ENCODE results near the gene ANKRD44. TPM values are rescaled to one million over a fixed set of nuclear protein-coding genes. Genes with fewer than 3 reads are reported as not detected.

The ANKRD44 gene
- total RNA-seq, 1 donor from 2014 or later: 5.6 TPM

GRCh38 chr2:197138506-197138905, 172.1 kb downstream of the ANKRD44 start:
- DNase-seq: no peak

GRCh38 chr2:197137826-197138477, 172.6 kb downstream of the ANKRD44 start:
- DNase-seq: peak; percentile 73

- peak; percentile 68 for DNase-seq
Measured at GRCh38 chr2:197137231-197137630, 173.3 kb downstream of the ANKRD44 start.

GRCh38 chr2:197136452-197136851, 174.1 kb downstream of the ANKRD44 start:
- DNase-seq: no peak

- no peak for DNase-seq
Measured at GRCh38 chr2:197135806-197136205, 174.8 kb downstream of the ANKRD44 start.

GRCh38 chr2:197134206-197134605, 176.4 kb downstream of the ANKRD44 start:
- DNase-seq: no peak

- no peak for DNase-seq
Measured at GRCh38 chr2:197131558-197131855, 179.1 kb downstream of the ANKRD44 start.

GRCh38 chr2:197130318-197130717, 180.3 kb downstream of the ANKRD44 start:
- no peak for DNase-seq

GRCh38 chr2:197128897-197129296, 181.7 kb downstream of the ANKRD44 start:
- no peak for DNase-seq

GRCh38 chr2:197128126-197128525, 182.5 kb downstream of the ANKRD44 start:
- no peak for DNase-seq

GRCh38 chr2:197126630-197127352, 183.8 kb downstream of the ANKRD44 start:
- DNase-seq: no peak

GRCh38 chr2:197124639-197125390, 185.8 kb downstream of the ANKRD44 start:
- no peak for DNase-seq

- no peak for DNase-seq
Measured at GRCh38 chr2:197122821-197123220, 187.8 kb downstream of the ANKRD44 start.

- no peak for DNase-seq
Measured at GRCh38 chr2:197121756-197122385, 188.7 kb downstream of the ANKRD44 start.

- no peak for DNase-seq
Measured at GRCh38 chr2:197121255-197121654, 189.3 kb downstream of the ANKRD44 start.

GRCh38 chr2:197116306-197116879, 194.2 kb downstream of the ANKRD44 start:
- DNase-seq: no peak

- no peak for DNase-seq
Measured at GRCh38 chr2:197115325-197115724, 195.3 kb downstream of the ANKRD44 start.

- peak; percentile 71 for DNase-seq
Measured at GRCh38 chr2:197113275-197113711, 197.3 kb downstream of the ANKRD44 start.

- DNase-seq: no peak
Measured at GRCh38 chr2:197109326-197109725, 201.3 kb downstream of the ANKRD44 start.

- DNase-seq: peak; percentile 74
Measured at GRCh38 chr2:197108758-197109157, 201.8 kb downstream of the ANKRD44 start.

GRCh38 chr2:197107291-197108269, 203.0 kb downstream of the ANKRD44 start:
- DNase-seq: peak; percentile 36

- no peak for DNase-seq
Measured at GRCh38 chr2:197103363-197103762, 207.2 kb downstream of the ANKRD44 start.
